ENCODE measurements around the gene ERBB2.
A peak's percentile ranks its signal among the peaks of the same experiment; 100 is the strongest.

Gene ERBB2

DNA sequence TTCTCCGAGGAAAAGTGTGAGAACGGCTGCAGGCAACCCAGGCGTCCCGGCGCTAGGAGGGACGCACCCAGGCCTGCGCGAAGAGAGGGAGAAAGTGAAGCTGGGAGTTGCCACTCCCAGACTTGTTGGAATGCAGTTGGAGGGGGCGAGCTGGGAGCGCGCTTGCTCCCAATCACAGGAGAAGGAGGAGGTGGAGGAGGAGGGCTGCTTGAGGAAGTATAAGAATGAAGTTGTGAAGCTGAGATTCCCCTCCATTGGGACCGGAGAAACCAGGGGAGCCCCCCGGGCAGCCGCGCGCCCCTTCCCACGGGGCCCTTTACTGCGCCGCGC is at the start of gene ERBB2:
Gene ERBB2 (plus strand): TSS at position 247 of the 330 bp plus-strand sequence. CDS start 175 bp downstream, outside the sequence.
- peak in 6 of 51 donors; percentile 8 to 55 (median 30) for DNase-seq

DNA sequence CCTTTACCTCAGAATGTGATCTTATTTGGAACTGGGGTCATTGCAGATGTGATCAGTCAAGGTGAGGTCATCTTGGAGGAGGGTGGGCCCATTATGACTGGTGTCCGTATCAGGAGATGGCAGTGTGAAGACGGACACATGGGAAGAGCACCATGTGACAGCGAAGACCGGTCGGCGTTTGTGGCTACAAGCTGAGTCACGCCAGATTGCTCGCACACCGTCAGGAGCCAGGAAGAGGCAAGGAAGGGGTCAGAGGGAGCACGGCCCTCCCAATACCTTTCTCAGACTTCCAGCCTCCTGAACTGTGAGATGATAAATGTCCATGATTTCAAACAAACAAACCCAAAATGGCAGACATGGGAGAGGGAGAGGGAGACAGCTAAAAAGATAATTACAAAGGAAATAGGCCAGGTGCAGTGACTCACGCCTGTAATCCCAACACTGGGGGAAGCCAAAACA is 49.7 kb upstream of the ERBB2 start:
- no peak for DNase-seq

DNA sequence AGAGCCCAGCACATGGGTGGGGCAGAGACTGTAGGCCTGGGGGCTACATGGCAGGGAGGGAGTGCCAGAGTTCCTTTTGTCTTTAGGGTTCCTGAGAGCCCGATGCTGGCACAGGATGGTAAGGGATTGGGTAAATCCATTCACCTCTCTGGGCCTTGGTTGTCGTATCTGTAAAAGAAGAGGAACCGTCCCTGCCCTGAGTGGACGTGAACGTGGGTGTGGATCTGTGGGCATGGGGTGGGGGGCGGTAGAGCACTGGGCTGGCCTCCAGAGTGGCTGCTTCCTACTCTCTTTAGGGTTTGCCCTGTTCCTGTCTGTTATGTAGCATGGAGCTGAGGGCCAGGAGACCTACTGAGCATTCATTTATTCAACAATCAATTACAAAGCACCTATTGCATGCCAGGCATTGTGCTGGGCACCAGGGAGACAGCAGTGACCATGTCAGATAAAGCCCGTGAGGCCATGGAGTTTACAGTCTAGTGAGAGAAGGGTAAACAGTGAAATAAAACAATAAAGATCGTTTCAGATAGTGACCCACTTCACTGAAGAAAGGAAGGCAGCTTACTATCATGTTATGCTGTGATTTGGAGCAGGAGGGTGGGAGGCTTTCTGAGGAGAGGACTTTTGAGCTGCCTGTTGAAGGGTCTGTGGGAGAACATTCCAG is 47.8 kb upstream of the ERBB2 start:
- DNase-seq, result no peak

DNA sequence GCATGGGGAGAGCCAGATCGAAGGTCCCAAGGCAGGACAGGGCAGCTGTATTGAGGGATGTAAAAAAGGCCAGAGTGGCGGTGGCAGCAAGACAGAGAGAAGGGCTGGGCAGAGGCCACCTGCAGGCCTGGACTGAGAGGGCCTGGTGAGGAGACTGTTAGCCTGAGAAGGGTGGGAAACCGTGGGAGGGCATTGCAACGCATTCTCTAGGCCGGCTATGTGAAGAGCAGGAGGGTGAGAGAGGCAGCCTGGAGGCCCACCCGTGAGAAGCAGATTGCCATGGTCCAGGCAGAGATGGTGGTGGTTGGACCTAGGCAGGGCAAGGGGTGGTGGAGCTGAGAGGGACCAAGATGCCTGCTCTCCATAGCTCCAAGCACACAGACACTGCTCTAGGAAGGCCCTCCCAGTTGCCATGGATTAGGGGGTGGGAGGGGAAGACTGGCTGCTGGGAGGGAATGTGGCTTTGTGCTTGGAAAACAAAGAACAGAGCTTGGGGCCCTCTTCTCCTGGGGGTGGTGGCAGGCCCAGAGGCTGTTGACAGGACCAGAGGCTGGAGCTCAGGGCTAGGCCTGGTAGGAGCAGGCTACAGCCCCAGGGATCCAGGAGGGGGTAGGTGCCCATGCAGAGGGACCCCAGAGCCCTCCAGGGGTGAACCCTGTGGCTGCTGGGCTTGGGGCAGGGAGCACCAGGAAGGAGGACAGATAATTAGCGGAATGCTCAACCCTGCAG is 47.1 kb upstream of the ERBB2 start:
- DNase-seq, result peak in 38 of 51 donors; percentile 15 to 81 (median 44)

- peak in 1 of 51 donors; percentile 40 for DNase-seq
Measured at GRCh38 chr17:39653316-39653661, 46.6 kb upstream of the ERBB2 start.

DNA sequence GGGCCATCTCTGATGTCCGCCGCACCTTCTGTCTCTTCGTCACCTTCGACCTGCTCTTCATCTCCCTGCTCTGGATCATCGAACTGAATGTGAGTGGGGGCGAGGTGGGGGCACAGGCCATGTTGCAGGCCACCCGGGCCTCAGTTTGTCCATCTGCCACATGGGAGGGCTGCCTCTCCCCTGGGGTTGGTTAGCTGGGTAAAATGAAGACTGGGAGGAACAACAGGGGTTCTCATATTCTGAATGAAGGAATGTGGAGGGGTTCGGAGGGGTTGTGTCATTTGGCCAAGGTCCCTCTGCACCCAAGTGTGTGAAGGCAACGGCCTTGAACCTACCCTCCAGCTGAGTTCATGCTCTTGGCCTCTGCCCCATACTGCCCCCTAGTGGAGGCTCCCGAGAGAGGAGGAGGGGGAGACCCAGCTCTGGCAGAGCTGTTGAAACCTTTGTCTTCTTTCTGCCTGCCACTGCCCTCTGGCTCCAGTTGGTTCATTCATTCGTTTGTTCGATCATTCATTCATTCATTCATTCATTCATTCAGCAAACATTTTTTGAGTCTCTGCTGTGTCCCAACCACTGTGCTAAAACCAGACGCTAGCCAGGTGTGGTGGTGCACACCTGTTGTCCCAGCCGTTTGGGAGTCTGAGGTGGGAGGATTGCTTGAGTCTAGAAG is 46.1 kb upstream of the ERBB2 start:
- DNase-seq, result peak in 37 of 51 donors; percentile 11 to 80 (median 47)

DNA sequence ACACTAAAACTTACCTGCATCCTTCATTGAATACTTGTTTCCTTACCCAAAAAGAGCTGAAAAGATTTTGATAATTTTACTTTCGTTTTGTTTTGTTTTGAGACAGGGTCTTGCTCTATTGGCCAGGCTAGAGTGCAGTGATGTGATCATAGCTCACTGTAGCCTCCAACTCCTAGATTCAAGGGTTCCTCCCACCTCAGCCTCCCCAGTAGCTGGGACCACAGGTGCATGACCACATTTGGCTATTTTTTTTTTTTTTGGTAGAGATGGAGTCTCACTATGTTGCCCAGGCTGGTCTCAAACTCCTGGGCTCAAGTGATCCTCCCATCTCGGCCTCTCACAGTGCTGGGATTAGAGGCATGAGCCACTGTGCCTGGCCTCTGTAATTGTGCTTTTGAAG is 44.8 kb upstream of the ERBB2 start:
- no peak for DNase-seq

GRCh38 chr17:39658346-39658745 is 41.5 kb upstream of the ERBB2 start:
- no peak for DNase-seq

DNA sequence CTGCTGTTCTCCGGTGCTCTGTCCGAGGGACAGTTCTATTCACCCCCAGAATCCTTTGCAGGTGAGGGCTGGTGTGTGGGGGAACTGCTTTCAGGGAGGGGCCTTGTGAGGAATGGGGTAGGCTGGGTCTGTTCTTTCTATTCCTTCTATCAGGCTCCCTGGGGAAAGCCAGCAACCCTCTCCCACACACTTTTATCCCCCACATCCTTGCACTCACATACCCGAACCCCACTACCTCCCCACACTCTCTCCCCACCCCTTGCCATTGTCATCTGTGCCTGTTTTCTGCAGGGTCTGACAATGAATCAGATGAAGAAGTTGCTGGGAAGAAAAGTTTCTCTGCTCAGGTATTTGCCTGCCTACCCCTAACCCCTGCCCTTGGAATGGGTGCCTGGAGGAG is 41.1 kb upstream of the ERBB2 start:
- DNase-seq, result peak in 1 of 51 donors; percentile 13

DNA sequence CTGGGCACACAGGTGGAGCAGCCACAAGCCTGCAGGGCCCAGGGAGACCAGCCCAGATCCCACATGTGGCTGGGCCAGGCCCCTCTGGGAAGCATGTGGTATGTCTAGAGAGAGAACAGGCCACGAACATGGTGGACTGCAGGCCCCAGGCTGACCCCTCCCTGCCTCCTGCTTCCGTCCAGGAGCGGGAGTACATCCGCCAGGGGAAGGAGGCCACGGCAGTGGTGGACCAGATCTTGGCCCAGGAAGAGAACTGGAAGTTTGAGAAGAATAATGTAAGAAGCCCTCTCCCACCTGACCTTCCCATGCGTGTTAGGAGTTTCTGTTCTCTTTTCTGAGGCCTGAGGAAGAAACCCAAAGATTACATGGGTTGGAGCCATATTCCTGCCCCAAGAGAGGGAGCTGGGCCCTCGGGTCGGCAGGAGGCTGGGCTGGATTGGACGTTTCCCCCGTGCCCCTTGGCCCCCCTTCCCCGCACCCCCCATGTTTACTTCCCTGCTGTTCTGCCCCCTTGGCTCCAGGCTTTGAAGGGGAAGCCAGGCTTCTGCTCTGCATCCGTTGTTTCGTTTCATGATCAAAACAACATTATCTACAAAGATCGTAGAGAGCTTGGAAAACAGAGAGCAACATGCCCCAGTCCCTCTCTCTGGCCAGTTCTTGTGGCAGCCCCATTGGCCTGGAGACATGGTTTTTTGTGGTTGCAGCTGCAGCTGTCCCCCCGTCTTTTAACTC is 40.4 kb upstream of the ERBB2 start:
- no peak for DNase-seq

- DNase-seq, result no peak
Measured at GRCh38 chr17:39660011-39660360, 39.9 kb upstream of the ERBB2 start.

- DNase-seq, result peak in 2 of 51 donors; percentile 21 to 46
Measured at GRCh38 chr17:39660397-39661385, 39.2 kb upstream of the ERBB2 start.

DNA sequence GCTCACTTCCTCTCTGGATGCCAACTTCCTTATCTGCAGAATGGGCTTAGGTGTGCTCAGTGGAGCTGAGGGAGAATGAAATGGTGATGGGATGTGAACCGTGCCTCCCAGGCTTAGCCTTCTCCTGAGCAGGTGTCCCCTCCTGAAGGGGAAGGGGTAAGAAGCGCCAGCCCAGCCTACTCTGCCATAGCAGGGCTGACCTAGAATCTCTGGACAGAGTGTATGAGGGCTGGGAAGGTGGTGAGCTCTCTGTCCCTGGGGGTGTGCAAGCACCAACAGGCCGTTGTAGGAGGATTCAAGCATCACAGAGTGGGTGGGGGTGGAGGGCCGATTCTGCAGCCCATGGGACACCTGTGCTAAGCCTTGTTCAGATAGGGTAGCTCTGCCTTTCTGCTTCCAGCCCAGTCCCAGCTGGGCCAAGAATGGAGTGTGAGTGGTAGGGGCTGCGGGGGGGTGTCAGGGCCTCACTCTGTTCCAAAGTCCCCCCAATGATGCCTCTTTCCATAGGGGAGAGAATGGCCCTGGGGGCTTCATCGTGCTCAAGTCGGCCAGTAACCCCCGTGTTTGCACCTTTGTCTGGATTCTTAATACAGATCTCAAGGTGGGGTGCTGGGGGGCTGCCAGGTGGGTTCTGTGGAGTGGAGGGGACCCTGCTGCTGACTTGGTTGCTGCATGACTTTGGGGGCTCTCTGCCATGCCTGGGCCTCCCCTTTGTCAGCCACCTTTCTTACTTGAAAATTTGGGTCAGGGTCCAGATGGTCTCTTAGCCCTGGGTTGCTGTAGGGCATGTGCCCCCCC is 37.9 kb upstream of the ERBB2 start:
- no peak for DNase-seq

- DNase-seq, result no peak
Measured at GRCh38 chr17:39662551-39663339, 37.1 kb upstream of the ERBB2 start.

DNA sequence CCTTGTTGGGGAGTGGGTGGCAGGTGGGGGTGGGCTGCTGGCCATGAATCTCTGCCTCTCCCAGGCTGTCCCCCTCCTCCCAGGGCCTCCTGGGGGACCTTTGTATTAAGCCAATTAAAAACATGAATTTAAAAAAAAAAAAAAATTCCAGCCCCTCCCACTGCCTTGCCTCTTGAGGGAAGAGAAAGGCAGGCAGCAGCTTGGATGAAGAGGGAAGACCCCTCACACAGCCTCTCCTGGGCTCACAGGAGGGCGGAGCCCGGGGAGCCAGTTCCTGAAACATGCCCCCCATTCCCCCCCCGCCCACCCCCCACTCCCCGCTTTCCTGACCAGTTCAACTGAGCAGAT is 36.5 kb upstream of the ERBB2 start:
- DNase-seq, result no peak

- DNase-seq, result no peak
Measured at GRCh38 chr17:39663688-39664580, 35.9 kb upstream of the ERBB2 start.

DNA sequence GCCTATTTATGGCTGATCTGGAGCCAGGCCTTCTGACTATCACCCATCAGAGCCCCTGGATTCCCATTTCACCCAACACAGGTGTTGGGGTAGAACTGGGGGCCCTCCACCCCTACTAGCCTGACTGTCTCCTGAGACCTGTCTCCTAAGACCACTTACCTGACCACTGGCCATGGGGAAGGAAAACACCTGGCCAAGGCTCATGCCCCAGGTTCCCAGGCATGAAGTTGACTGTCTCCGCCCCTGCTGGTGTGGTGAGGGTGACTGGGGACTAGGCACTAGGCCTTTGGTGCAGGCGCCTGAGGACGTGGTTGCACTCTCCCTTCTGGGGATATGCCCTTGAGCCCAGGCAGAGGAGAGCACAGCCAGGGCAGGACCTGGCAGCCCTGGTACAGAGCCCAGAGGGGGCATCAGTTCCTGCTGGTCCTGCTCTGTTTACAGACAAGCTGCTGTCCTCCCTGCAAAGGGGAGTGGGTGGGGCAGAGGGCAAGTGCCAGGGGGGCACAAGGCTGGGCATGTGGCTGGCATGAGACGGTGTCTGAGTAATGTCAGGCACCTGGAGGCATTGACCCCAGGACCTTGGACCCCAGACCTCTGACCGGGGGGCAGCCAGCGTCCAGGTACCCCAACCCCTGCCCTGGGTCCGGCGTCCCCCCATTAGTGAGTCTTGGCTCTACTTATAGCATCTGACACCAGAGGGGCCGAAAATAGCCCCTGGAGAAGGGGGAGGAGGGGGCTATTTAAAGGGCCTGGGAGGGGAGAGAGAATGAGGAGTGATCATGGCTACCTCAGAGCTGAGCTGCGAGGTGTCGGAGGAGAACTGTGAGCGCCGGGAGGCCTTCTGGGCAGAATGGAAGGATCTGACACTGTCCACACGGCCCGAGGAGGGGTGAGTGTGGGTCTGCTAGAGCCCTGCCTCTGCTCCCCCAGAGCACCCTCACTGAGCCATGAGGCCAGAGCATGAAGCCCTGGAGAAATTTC is 35.0 kb upstream of the ERBB2 start, which contains the start of gene TCAP:
Gene TCAP (plus strand): TSS at position 769 of the 981 bp plus-strand sequence. CDS start 11 bp downstream, at position 780.
- no peak for DNase-seq

Measured in hypothalamus (tissue), 51 donors.